IMR-90 (cell line): ENCODE data around the gene CFDP1. TPM values are rescaled to one million over a fixed set of nuclear protein-coding genes. Genes with fewer than 3 reads are reported as not detected.
A peak's percentile ranks its signal among the peaks of the same experiment; 100 is the strongest.

ENCODE experiments used
- ATAC-seq: fragments of 200-7000 bp; cut with Tn5 transposase; 2 replicates; pipeline ENCODE4 v1.9.1; 2020; ENCODE audit warnings: low read depth, mild to moderate bottlenecking, moderate library complexity
- BruUV-seq: library from RNA; stranded (reverse); fragments of 400-500 nt; replicated peaks from 2 replicates; lab custom pipeline; 2021; lab: Mats Ljungman, UMichigan
- CTCF ChIA-PET: fragments of 300-600 bp; formaldehyde crosslinking; extraction: SDS; loops from one replicate; lab custom pipeline; 2021; ENCODE audit warnings: antibody characterized with exemption; lab: Yijun Ruan, JAX
- POLR2A ChIA-PET: fragments of 300-600 bp; sonication (Branson Sonifier 250); formaldehyde crosslinking; loops from one replicate; lab custom pipeline; 2022; ENCODE audit warnings: antibody characterized with exemption; ENCODE audit not compliant: unreplicated experiment; lab: Charles Lee
- DNase-seq: peaks from one replicate; pipeline ENCODE4 v3.0.0; 2013
- H2AFZ ChIP-seq: replicated peaks from 2 replicates; pipeline ENCODE3; 2013; ENCODE audit warnings: low read length, mild to moderate bottlenecking; ENCODE audit not compliant: poor library complexity
- H2AK5ac ChIP-seq: 2 replicates; pipeline ENCODE4 v1.6.1; 2013; ENCODE audit warnings: low read depth, low read length, inconsistent platforms
- H2AK9ac ChIP-seq: replicated peaks from 2 replicates; pipeline ENCODE3; 2013; ENCODE audit warnings: mild to moderate bottlenecking, low read depth, low read length, moderate library complexity; ENCODE audit not compliant: poor library complexity
- H2BK120ac ChIP-seq: 2 replicates; pipeline ENCODE4 v1.6.1; 2013; ENCODE audit warnings: low read depth, low read length, inconsistent platforms
- H2BK15ac ChIP-seq: 3 replicates; pipeline ENCODE4 v1.6.1; 2013; ENCODE audit warnings: low read depth, low read length, inconsistent platforms
- H2BK20ac ChIP-seq: 2 replicates; pipeline ENCODE4 v1.6.1; 2013; ENCODE audit warnings: low read depth, mild to moderate bottlenecking, inconsistent platforms, low read length, moderate library complexity
- H2BK5ac ChIP-seq: 2 replicates; pipeline ENCODE4 v1.6.1; 2013; ENCODE audit warnings: mild to moderate bottlenecking, low read depth, low read length, inconsistent platforms; ENCODE audit not compliant: poor library complexity, severe bottlenecking
- H3K14ac ChIP-seq: replicated peaks from 2 replicates; pipeline ENCODE4 v1.6.1; 2013; ENCODE audit warnings: low read depth, low read length, inconsistent platforms
- H3K18ac ChIP-seq: 2 replicates; pipeline ENCODE4 v1.6.1; 2013; ENCODE audit warnings: low read depth, low read length, control low read depth
- H3K23ac ChIP-seq: 2 replicates; pipeline ENCODE4 v1.6.1; 2013; ENCODE audit warnings: low read depth, low read length, inconsistent platforms
- H3K27ac ChIP-seq: 2 replicates; pipeline ENCODE4 v1.5.1; 2013; ENCODE audit warnings: mild to moderate bottlenecking, control low read depth, low read length; ENCODE audit not compliant: insufficient read depth
- H3K27me3 ChIP-seq: 2 replicates; pipeline ENCODE4 v1.6.1; 2013; ENCODE audit warnings: low read length; ENCODE audit not compliant: control insufficient read depth, insufficient read depth
- H3K36me3 ChIP-seq: 2 replicates; pipeline ENCODE4 v1.6.1; 2013; ENCODE audit warnings: low read length, mixed read lengths; ENCODE audit not compliant: control insufficient read depth, insufficient read depth
- H3K4ac ChIP-seq: 2 replicates; pipeline ENCODE4 v1.6.1; 2013; ENCODE audit warnings: low read depth, low read length, inconsistent platforms
- H3K4me1 ChIP-seq: 2 replicates; pipeline ENCODE4 v1.6.1; 2013; ENCODE audit warnings: low read length, mixed read lengths; ENCODE audit not compliant: control insufficient read depth, insufficient read depth
- H3K4me2 ChIP-seq: 2 replicates; pipeline ENCODE4 v1.6.1; 2013; ENCODE audit warnings: low read depth, mild to moderate bottlenecking, control low read depth, low read length, moderate library complexity
- H3K4me3 ChIP-seq: 2 replicates; pipeline ENCODE4 v1.5.1; 2013; ENCODE audit warnings: low read depth, mild to moderate bottlenecking, control low read depth, low read length, moderate library complexity; ENCODE audit not compliant: insufficient read depth
- H3K56ac ChIP-seq: 2 replicates; pipeline ENCODE4 v1.6.1; 2013; ENCODE audit warnings: low read length, inconsistent platforms; ENCODE audit not compliant: insufficient read depth; ENCODE audit errors: extremely low read depth
- H3K79me1 ChIP-seq, 2 experiments: 2 replicates each; pipeline ENCODE4 v1.6.1; 2013; ENCODE audit warnings: low read length in 2 of 2, inconsistent platforms in 1 of 2, low read depth in 1 of 2
- H3K9ac ChIP-seq: 2 replicates; pipeline ENCODE4 v1.6.1; 2013; ENCODE audit warnings: low read depth, low read length, control low read depth
- H3K9me1 ChIP-seq: 2 replicates; pipeline ENCODE4 v1.6.1; 2013; ENCODE audit warnings: low read length, inconsistent platforms; ENCODE audit not compliant: insufficient read depth
- H3K9me3 ChIP-seq: 2 replicates; pipeline ENCODE4 v1.6.1; 2013; ENCODE audit warnings: low read length; ENCODE audit not compliant: control insufficient read depth, insufficient read depth
- H4K20me1 ChIP-seq: 2 replicates; pipeline ENCODE4 v1.6.1; 2013; ENCODE audit warnings: low read length, inconsistent platforms; ENCODE audit not compliant: insufficient read depth
- H4K5ac ChIP-seq: 2 replicates; pipeline ENCODE4 v1.6.1; 2013; ENCODE audit warnings: mild to moderate bottlenecking, low read depth, low read length, control low read depth
- H4K8ac ChIP-seq, 2 experiments: 2 replicates each; pipeline ENCODE4 v1.6.1; 2013; ENCODE audit warnings: low read depth in 2 of 2, low read length in 2 of 2, control low read depth in 1 of 2, inconsistent platforms in 1 of 2
- H4K91ac ChIP-seq: 2 replicates; pipeline ENCODE4 v1.6.1; 2013; ENCODE audit warnings: low read depth, low read length, inconsistent platforms; ENCODE audit not compliant: insufficient read depth
- BHLHE40 ChIP-seq: fragments of 150-350 bp; IDR thresholded peaks from 2 replicates; pipeline ENCODE4 v1.6.1; 2016; ENCODE audit warnings: mild to moderate bottlenecking, low read depth, low read length
- CHD1 ChIP-seq: IDR thresholded peaks from 2 replicates; pipeline ENCODE4 v1.6.1; 2012; ENCODE audit warnings: low read depth, low read length, improper control_type of control experiment
- FOS ChIP-seq: fragments of 150-350 bp; IDR thresholded peaks from 2 replicates; pipeline ENCODE4 v1.6.1; 2016; ENCODE audit warnings: low read depth, low read length
- MAZ ChIP-seq: IDR thresholded peaks from 2 replicates; pipeline ENCODE4 v1.6.1; 2012; ENCODE audit warnings: low read depth, mild to moderate bottlenecking, low read length, improper control_type of control experiment, moderate library complexity, borderline replicate concordance
- MXI1 ChIP-seq: IDR thresholded peaks from 2 replicates; pipeline ENCODE4 v1.6.1; 2012; ENCODE audit warnings: low read depth, mild to moderate bottlenecking, low read length, moderate library complexity, borderline replicate concordance
- NFE2L2 ChIP-seq: fragments of 150-350 bp; IDR thresholded peaks from 2 replicates; pipeline ENCODE4 v1.6.1; 2016; ENCODE audit warnings: low read depth, mild to moderate bottlenecking, low read length
- RFX5 ChIP-seq: IDR thresholded peaks from 2 replicates; pipeline ENCODE4 v1.8.0; 2012; ENCODE audit warnings: low read depth, mild to moderate bottlenecking, low read length, moderate library complexity
- SMC3 ChIP-seq: fragments of 150-350 bp; IDR thresholded peaks from 2 replicates; pipeline ENCODE4 v1.6.1; 2016; ENCODE audit warnings: low read depth, mild to moderate bottlenecking, antibody characterized with exemption, low read length, moderate library complexity
- WGBS, 2 experiments: methylation state at CpG; one replicate each; pipeline versions ENCODE4 v1.1.5 to v1.1.7; 2013; ENCODE audit warnings: missing lambda C conversion rate in 2 of 2; ENCODE audit not compliant: insufficient read length in 1 of 2; ENCODE audit errors: extremely low coverage in 2 of 2; 5-methylcytosine and 5-hydroxymethylcytosine counted together
- dilution Hi-C: fragments of 300-500 bp; cut with HindIII; formaldehyde crosslinking; loops from one replicate; pipeline ENCODE4 v1.14.3; 2018; ENCODE audit warnings: low sequenced_read_pairs; ENCODE audit not compliant: unreplicated experiment
- in situ Hi-C: fragments of 300-500 bp; cut with MboI; formaldehyde crosslinking; loops from 3 replicates; pipeline ENCODE4 v1.14.3; 2019; ENCODE audit warnings: low sequenced_read_pairs, inconsistent platforms, mixed read lengths
- intact Hi-C: fragments of 100-400 bp; cut with micrococcal nuclease; formaldehyde crosslinking; loops from 2 replicates; pipeline ENCODE4 v1.10.0; 2022
- polyA plus RNA-seq, 3 experiments: library from polyadenylated mRNA; depleted of rRNA; stranded (reverse); fragments of >200 nt; gene quantifications; 2 replicates each; pipeline ENCODE4 v1.2.3, GENCODE V29; 2012; ENCODE audit warnings: low replicate concordance in 1 of 3
- total RNA-seq: library from RNA; depleted of rRNA; stranded (reverse); fragments of >200 nt; gene quantifications from 2 replicates; pipeline ENCODE4 v1.2.3, GENCODE V29; 2012
- TF ChIP-seq, protein P1 (sequence below): fragments of 150-350 bp; IDR thresholded peaks from 2 replicates; pipeline ENCODE4 v1.6.1; 2016; ENCODE audit warnings: low read depth, mild to moderate bottlenecking, low read length, moderate library complexity, borderline replicate concordance
- TF ChIP-seq, protein P2 (sequence below): fragments of 150-350 bp; IDR thresholded peaks from 2 replicates; pipeline ENCODE4 v1.6.1; 2017; ENCODE audit warnings: mild to moderate bottlenecking, antibody characterized with exemption, low read length, low read depth

Gene CFDP1
- total and polyA plus RNA-seq, 2 of the 4 experiments (the other 2 are of a cell fraction) = 15.6 to 38.7 TPM

DNA sequence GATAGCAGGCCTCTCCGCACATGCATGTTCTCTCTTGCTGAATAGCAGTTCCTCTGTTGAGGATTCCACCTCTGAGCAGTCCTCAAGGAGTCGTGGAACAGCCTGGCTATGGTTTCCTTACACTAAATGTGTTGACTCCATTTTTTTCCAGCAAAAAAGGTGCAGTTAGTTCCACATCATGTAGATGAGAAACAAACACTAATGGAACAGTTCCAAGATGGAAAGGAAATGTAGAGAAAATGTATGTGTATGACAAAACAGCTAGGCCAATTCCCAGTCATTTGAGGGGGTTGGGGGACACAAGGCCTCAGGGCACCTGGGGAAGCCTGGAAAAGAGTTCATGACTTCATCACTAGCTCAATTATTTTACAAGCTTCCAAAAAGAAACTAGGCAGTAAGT is 90.0 kb downstream of the CFDP1 start:
- H4K8ac ChIP-seq = no peak overlapping the region
- ChIA-PET POLR2A (no interaction called here), CTCF (no interaction called here)
- H3K4me2 ChIP-seq = no peak overlapping the region
- no peak overlapping the region for H2AK9ac ChIP-seq
- H4K5ac ChIP-seq = no peak overlapping the region
- TF ChIP-seq SMC3 (no peak), FOS (no peak), CHD1 (no peak), MXI1 (no peak), BHLHE40 (no peak), NFE2L2 (no peak), MAZ (no peak), RFX5 (no peak)
- TF ChIP-seq, protein P1, sequence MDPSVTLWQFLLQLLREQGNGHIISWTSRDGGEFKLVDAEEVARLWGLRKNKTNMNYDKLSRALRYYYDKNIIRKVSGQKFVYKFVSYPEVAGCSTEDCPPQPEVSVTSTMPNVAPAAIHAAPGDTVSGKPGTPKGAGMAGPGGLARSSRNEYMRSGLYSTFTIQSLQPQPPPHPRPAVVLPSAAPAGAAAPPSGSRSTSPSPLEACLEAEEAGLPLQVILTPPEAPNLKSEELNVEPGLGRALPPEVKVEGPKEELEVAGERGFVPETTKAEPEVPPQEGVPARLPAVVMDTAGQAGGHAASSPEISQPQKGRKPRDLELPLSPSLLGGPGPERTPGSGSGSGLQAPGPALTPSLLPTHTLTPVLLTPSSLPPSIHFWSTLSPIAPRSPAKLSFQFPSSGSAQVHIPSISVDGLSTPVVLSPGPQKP = no peak
- TF ChIP-seq, protein P2, sequence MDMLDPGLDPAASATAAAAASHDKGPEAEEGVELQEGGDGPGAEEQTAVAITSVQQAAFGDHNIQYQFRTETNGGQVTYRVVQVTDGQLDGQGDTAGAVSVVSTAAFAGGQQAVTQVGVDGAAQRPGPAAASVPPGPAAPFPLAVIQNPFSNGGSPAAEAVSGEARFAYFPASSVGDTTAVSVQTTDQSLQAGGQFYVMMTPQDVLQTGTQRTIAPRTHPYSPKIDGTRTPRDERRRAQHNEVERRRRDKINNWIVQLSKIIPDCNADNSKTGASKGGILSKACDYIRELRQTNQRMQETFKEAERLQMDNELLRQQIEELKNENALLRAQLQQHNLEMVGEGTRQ = no peak
- H3K4me1 ChIP-seq = peaks cover 24% of the 10 kb centered on the region
- H2AK5ac ChIP-seq = peak overlapping the region; percentile 30; the same call in 1 of the 2 replicates
- H4K91ac ChIP-seq = no peak overlapping the region
- peaks cover 22% of the 10 kb centered on the region for H3K9me1 ChIP-seq
- no peak overlapping the region for H2BK120ac ChIP-seq
- no peak overlapping the region for H3K27ac ChIP-seq
- no TSS peak for BruUV-seq
- no peak overlapping the region; the same call in 1 of the 2 replicates for H3K4ac ChIP-seq
- no peak overlapping the region for H3K9ac ChIP-seq
- in situ Hi-C loops = no loop called here
- peak overlapping the region; percentile 65 for H3K14ac ChIP-seq
- H2BK5ac ChIP-seq = no peak overlapping the region
- H2AFZ ChIP-seq = no peak overlapping the region
- H3K27me3 ChIP-seq = no peaks in the 10 kb centered on the region
- H3K79me1 ChIP-seq = peaks cover 7 to 44% of the 10 kb centered on the region in 2 experiments
- no peak overlapping the region for H2BK15ac ChIP-seq
- dilution Hi-C loops = no loop called here
- H3K36me3 ChIP-seq = peaks cover under 1% of the 10 kb centered on the region
- ATAC-seq (no peak), DNase-seq (no peak)
- no peak overlapping the region for H3K4me3 ChIP-seq
- peak overlapping the region; percentile 36; the same call in 1 of the 2 replicates for H3K23ac ChIP-seq
- no peak overlapping the region; the same call in 1 of the 2 replicates for H2BK20ac ChIP-seq
- H3K9me3 ChIP-seq = no peaks in the 10 kb centered on the region
- intact Hi-C loops = loop anchor here (5.0 kb wide), 1 partner anchor 34 kb away; no protein-coding TSS in a partner anchor
- WGBS, 2 experiments = 83% methylated on average over 2 of the region's 2 CpGs; no CpG with 5 or more reads in 1 of the 2 experiments
- H4K20me1 ChIP-seq = no peaks in the 10 kb centered on the region
- H3K56ac ChIP-seq = no peak overlapping the region
- no peak overlapping the region for H3K18ac ChIP-seq
